Measurements from ENCODE around the gene ATP6V0C.

ATP6V0C gene

DNA sequence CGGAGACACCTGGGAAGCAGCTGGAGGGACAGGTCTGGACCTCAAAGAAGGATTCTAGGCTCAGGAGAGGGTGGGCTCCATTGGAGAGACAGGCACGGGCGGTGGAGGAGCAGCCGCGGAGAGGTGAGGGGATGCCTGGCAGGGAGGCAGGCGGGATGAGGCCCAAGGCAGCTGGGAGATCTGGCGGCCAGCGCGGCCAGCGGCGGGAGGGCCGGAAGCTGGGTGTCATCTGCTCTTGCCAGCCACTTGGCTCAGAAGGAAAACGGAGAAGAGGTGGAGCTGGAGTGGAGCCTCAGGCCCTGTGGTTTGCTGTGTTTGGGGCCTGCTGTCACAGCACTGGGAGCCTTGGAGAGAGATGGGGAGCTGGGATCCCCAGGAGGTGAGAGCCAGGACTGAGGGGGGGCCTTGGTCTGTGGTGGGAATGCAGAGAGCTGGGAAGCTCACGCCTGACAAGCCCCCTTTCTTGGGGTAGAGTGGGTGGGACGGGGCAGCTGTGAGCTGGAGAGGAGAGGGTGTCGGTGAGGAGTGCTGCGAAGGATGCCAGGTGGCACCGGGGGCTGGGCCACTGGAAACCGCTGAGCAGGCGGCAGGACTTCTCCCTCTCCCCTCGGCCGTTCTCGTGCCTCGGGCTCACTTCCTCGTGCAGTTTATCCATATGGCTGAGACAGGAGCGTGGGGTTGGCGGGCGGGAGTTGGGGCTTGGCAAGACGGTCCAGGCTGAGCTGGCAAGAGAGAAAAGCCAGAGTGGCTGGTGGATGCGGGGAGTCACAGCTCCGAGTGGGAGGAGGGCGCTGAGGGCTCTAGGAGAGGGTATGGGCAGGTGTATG is 30.8 kb upstream of the ATP6V0C start:
- H3K9me3 Mint-ChIP-seq: no peaks in the 10 kb centered on the region
- DNase-seq (no peak), ATAC-seq (no peak)
- peak overlapping the region in 1 of 2 donors; percentile 6 for H3K27ac Mint-ChIP-seq
- peaks cover 40% of the 10 kb centered on the region for H3K4me1 Mint-ChIP-seq
- no peak overlapping the region for H3K4me3 Mint-ChIP-seq
- H3K27me3 Mint-ChIP-seq: no peaks in the 10 kb centered on the region

DNA sequence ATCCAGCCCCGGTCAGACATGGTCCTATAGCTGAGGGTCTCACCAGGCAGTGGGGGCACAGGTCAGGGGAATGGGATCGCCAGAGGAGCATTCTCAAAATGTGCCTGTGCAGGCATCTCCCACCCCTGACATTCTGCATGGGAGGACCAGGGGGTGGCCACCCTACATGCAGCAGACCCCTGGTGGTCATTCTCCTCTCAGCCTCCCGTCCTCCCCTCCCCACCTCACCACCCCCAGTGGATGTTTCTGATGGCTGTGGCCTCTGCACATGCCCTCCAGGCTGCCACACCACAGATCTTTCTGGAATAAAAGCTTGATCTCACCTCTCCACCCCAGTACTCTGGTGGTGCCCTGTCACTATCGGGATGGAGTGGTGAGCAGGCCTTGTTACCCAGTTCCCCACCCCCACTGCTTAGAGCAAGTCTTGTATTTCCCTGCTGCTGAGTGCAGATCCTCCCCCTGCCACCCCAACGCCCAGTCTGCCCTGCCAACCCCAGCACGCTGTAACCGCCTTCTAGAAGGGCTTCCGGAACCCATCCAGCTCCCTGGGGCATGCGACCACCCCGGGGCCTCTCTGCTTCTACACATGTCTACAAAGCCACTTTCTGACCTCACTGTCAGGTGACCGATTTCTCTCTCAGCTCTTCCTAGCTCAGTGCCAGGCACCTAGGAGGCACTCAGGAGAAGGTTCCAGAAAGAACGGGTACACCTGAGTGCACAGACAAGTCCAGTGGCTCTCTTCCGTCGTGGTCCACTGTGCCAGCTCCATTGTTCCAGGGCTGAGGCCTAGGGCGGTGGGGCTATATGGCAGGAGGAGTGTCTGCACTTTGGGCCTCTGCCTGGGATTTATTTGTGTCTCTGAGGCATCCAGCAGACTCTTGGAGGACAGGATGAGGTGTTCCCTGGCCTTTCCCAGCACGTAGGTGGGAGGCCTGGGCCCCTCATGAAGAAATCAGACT is 29.5 kb upstream of the ATP6V0C start:
- Mint-ChIP-seq H3K4me3 (no peak overlapping the region), H3K4me1 (peaks cover 41% of the 10 kb centered on the region), H3K27me3 (no peaks in the 10 kb centered on the region), H3K27ac (no peak overlapping the region), H3K9me3 (no peaks in the 10 kb centered on the region)
- ATAC-seq (no peak), DNase-seq (no peak)

DNA sequence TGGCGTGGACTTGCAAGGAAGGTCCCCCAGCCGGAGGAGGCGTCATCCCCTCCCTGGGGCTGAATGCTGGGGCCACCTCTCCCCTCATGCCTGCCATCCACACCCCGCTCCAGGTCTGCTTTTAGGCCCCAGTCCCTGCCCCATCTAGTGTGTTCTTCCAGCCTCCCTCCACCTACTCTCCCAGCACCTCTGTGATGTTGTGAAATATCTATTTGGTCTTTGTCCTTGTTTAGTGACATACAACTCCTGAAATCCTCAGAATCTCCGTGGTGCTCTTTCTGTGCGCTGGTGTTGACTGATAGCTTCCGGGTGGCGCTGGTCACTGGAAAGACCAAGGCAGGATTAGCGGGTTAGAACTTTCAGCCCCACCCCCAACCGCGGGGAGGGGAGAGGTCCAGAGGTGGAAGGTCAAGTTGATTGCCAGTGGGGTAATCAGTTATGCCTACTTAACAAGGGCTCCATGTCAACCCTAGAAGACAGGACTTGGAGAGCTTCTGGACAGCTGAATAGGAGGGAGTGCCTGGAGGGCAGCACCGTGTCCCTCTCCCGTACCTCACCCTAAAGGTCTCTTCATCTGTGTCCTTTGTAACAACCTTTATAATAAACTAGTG is 28.7 kb upstream of the ATP6V0C start:
- Mint-ChIP-seq H3K4me1 (peaks cover 41% of the 10 kb centered on the region), H3K27me3 (no peaks in the 10 kb centered on the region), H3K27ac (no peak overlapping the region), H3K4me3 (no peak overlapping the region), H3K9me3 (no peaks in the 10 kb centered on the region)
- ATAC-seq: no peak
- DNase-seq: no peak

DNA sequence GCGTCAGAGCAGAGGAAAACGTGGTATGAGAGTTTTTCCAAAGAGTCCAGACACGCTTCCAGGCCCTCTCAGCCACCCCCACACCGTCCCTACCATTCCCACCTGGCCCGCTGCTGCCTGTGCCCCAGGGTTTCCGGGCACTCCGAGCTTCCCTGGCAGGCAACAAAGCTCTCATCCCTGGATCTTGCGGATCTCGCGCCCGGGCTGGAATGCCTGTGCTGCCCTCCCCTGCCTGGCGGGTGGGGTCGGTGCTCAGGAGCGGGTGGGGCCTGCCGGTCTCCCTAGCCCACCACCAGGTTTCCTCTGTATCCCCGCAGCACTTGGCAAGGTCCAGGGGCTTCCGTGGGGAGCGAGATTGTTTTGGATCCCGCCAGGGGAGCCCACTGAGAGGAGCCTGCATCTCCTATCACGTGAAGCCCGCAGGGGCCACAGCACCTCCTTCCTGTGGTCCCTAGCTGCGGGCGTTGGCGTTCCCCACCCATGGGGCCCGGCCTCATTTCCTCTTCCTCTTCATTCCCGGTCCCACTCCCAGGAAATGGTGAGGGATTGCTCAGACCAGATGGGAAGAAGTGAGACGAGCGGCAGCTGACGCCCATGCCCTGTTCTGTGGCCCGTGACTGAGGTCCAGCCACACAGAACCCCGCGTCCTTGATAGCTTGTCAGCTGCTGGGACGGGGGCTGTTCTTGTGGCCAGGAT is 27.8 kb upstream of the ATP6V0C start:
- Mint-ChIP-seq H3K27me3 (no peaks in the 10 kb centered on the region), H3K27ac (peak overlapping the region in 1 of 2 donors; percentile 29), H3K4me3 (no peak overlapping the region), H3K4me1 (peaks cover 41% of the 10 kb centered on the region), H3K9me3 (no peaks in the 10 kb centered on the region)
- DNase-seq: no peak
- no peak for ATAC-seq

DNA sequence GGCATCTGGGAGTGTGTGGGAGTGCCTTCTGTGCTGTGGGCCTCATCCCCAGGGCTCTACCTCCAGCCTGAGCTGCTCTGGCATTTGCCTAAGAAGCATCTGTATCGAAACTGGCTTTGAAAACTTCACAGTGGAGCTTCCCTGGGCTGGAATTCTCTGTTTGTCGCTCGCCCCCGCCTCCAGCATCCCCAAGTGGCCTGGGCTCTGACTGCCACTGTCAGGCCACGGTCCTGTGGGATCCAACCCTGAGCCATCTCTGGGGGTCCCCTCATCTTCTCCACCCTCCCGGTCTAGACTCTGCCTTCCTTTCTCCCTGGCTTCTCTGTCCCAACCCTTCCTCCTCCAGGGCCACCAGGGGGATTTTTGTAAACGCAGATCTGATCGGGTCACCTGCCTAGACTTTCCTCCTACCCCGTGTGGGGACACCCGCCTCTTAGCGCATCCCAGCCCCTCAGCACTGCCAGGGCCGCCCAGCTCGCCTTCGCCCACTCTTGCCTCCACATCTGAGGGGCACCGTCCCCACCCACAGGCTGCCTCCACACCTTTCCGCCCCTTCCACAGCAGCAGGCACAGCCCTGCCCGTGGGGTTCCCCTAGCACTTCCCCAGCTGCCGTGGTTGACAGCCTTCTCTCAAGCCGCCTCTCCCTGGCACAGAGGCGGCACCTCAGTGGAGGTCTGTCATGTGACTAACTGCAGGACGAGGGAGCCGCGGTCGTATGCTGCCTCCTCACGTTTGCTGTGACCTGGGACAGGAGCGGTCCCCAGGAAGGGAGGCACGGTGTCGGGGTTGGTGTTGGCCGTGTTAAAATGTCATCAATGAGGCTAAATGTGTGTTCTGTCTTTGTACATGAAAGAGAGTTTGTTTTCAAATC is 26.9 kb upstream of the ATP6V0C start:
- Mint-ChIP-seq H3K4me3 (peak overlapping the region; percentile 70 to 78), H3K27me3 (no peaks in the 10 kb centered on the region), H3K27ac (peak overlapping the region; percentile 16 to 47), H3K9me3 (no peaks in the 10 kb centered on the region), H3K4me1 (peaks cover 40% of the 10 kb centered on the region)
- ATAC-seq (peak; percentile 97), DNase-seq (peak; percentile 71 to 86)

DNA sequence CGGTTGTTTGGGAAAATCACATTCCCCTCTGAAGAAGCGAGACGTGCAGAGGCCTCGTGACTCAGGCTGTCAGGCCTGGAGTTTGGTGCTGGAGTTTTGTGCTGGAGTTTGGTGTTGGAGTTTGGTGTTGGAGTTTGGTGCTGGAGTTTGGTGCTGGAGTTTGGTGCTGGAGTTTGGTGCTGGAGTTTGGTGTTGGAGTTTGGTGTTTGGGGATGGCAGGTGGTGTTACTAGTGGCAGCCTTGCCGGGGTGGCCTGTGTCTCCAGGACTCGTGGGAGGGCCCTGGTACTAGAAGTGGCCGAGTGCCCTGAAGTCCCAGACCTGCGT is 26.3 kb upstream of the ATP6V0C start:
- peak overlapping the region; percentile 70 to 78 for H3K4me3 Mint-ChIP-seq
- H3K27ac Mint-ChIP-seq: peak overlapping the region; percentile 16 to 47
- no peaks in the 10 kb centered on the region for H3K9me3 Mint-ChIP-seq
- H3K4me1 Mint-ChIP-seq: peaks cover 34% of the 10 kb centered on the region
- no peak for ATAC-seq
- H3K27me3 Mint-ChIP-seq: no peaks in the 10 kb centered on the region
- no peak for DNase-seq

DNA sequence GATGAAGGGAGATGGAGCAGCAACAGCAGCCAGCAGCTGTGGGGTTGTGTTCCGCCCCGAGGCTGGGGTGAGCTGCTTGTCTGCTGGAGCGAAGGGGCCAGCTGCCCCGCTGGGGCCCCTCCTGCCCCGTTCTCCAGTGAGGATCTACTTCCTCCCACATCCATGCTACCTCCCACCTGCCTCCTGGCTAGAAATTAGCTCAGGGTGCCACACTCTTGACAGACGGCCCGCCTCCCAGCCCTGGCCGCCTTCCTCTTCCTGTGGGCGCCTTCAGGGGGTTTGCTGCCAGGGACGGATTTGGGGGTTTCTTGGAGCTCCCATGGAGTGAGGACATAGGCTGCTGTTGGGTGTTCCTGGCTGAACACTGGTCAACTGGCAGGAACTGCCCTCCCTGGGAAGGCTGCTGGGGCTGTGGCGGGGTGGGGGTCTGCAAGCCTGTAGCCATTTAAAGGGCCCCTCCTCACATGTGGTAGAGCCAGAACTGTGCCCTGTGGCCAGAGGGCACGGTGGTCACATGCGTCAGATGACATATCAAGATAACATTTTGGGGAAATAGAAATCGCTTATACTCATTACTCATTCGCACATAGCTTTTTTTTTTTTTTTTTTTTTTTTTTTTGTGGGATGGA is 25.7 kb upstream of the ATP6V0C start:
- Mint-ChIP-seq H3K27me3 (no peaks in the 10 kb centered on the region), H3K4me3 (peak overlapping the region in 1 of 2 donors; percentile 70), H3K9me3 (no peaks in the 10 kb centered on the region), H3K4me1 (peaks cover 28% of the 10 kb centered on the region), H3K27ac (no peak overlapping the region)
- no peak for ATAC-seq
- DNase-seq: no peak

DNA sequence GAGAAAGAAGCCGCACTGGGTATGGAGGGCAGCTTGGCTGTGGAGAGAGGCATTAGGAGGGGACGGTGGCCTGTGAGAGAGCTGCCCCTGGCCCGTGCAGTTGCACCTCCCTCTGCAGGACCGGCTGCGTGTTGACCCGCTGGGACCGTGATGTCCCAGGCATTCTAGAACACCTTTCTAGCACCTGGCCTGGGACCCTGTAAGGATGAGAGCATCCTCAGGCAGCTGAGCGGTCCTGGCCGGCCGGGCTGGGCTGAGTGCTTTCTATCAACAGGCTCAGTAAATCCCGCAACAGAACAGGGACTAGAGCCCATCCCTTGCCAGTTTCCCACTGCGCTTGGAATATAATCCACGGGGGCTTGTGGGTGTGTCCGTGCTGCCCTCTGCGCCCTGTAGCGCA is 24.2 kb upstream of the ATP6V0C start:
- Mint-ChIP-seq H3K27ac (peak overlapping the region in 1 of 2 donors; percentile 19), H3K27me3 (no peaks in the 10 kb centered on the region), H3K4me3 (no peak overlapping the region), H3K9me3 (no peaks in the 10 kb centered on the region), H3K4me1 (peaks cover 23% of the 10 kb centered on the region)
- ATAC-seq (no peak), DNase-seq (no peak)

DNA sequence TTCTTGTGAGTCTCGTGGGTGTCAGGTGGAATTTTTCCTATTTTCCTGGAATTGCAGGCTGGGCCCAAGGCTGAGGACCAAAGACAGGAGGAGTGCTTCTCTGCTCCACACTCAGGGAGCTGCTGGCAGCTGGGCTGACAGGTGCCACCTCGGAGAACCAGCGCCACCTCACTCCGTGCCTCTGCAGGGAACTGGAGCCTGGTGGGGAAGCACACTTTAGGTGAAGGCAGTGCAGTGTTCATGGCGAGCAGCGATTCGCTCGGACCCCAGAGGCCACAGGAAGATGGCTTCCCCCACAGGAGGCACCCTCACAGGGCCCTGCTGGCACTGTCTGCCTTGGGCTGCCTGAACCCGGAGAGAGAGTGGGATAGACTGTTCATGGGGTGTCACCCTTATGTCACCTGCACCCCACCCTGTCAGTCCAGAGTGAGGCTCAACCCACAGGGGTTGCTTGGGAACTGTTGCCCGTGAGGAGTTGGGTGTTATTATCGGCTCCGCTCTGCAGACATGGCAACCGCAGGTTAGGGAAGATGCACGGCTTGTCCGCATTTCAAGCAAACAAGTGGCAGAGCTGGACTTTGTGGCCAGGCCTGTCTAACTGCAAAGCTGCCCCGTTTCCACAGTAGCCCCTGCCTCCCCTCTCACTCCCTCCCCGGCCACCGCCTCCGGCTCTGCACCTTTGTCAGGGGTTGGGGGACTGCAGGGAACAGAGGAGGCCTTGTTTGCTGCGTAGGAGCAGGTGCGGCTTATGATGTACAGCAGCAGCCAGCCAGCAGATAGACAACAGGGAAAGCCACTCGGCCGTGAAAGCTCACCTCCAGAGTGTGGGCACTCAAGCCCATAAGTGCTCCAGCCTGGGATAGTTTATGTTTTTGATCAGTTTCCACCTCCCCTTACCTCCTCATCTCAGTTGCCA is 23.3 kb upstream of the ATP6V0C start:
- DNase-seq: no peak
- Mint-ChIP-seq H3K27me3 (no peaks in the 10 kb centered on the region), H3K9me3 (no peaks in the 10 kb centered on the region), H3K4me1 (peaks cover 23% of the 10 kb centered on the region), H3K4me3 (no peak overlapping the region), H3K27ac (no peak overlapping the region)
- ATAC-seq: no peak

DNA sequence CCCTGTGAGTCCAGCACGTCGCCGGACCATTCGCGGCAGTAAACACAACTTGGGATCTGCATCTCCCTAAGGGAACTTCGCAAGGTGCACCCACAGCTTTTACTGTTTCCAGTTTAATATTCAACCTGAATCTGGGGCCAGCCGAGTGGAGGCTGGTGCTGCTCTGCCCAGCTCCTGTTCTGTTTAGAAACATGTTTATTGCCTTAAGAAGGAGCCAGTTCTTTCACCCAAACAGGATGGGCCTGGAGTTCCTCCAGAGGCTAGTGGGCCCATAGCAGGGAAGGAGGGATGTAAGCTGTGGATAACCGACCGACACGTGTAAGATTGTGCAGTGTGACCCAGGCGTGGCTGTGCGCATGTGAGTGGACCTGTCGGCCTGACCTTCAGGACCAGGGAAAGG is 21.5 kb upstream of the ATP6V0C start:
- no peak for DNase-seq
- Mint-ChIP-seq H3K27ac (peak overlapping the region in 1 of 2 donors; percentile 34), H3K4me1 (peaks cover 10% of the 10 kb centered on the region), H3K27me3 (no peaks in the 10 kb centered on the region), H3K9me3 (no peaks in the 10 kb centered on the region), H3K4me3 (no peak overlapping the region)
- ATAC-seq: no peak

DNA sequence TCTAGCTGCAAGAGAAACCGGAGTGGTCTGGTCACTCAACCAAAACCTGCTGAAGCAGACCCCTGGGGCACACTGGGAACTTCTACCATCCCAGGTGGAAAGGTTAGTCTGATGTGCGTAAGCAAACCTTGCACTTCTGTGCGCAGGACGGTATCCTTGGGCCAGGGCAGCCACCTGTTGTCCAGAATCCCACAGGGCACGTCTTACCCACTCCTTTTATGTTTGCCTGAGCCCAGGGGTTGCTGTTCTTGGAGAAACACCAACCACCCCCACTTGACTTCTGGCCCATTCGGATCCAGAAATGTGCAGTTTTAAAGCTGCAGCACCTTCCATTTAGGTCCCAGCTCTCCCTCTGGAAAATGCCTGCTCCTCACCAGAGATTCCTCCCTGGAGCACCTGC is 20.1 kb upstream of the ATP6V0C start:
- Mint-ChIP-seq H3K27ac (peak overlapping the region in 1 of 2 donors; percentile 86), H3K4me1 (no peaks in the 10 kb centered on the region), H3K27me3 (no peaks in the 10 kb centered on the region), H3K9me3 (no peaks in the 10 kb centered on the region), H3K4me3 (no peak overlapping the region)
- ATAC-seq: no peak
- DNase-seq: no peak

DNA sequence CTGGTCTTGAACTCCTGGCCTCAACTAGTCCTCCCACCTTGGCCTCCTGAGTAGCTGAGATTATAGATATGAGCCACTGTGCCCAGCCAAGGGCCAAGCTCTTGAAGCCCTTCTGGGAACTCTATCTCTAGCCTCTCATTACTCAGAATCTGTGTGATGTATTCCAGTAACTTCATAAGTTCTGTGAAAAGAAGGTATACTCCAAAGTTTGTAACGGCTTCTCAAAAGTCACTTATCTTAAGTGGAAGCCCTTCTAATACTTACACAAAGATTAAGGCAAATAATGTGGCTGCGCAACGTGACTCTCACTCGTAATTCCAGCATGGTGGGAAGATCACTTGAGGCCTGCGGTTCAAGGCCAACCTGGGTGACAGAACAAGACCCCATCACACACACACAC is 19.1 kb upstream of the ATP6V0C start:
- no peak for ATAC-seq
- H3K27ac Mint-ChIP-seq: no peak overlapping the region
- H3K27me3 Mint-ChIP-seq: no peaks in the 10 kb centered on the region
- no peaks in the 10 kb centered on the region for H3K4me1 Mint-ChIP-seq
- DNase-seq: no peak
- H3K9me3 Mint-ChIP-seq: no peaks in the 10 kb centered on the region
- H3K4me3 Mint-ChIP-seq: no peak overlapping the region

DNA sequence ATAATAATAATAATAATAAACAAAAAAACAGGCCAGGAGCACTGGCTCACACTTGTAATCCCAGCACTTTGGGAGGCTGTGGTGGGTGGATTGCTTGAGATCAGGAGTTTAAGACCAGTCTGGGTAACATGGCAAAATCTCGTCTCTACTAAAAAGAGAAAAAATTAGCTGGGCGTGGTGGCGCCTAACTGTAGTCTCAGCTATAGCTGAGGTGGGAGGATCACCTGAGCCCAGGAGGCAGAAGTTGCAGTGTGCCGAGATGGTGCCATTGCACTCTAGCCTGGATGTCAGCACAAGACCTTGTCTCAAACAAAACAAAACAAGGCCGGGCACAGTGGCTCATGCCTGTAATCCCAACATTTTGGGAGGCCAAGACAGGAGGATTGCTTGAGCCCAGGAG is 18.7 kb upstream of the ATP6V0C start:
- Mint-ChIP-seq H3K27me3 (no peaks in the 10 kb centered on the region), H3K4me3 (no peak overlapping the region), H3K27ac (no peak overlapping the region), H3K4me1 (no peaks in the 10 kb centered on the region), H3K9me3 (no peaks in the 10 kb centered on the region)
- DNase-seq (no peak), ATAC-seq (no peak)
